Endodermal cell (in vitro differentiated cells): Measurements from ENCODE around the gene DLGAP1. TPM values are rescaled to one million over a fixed set of nuclear protein-coding genes. Genes with fewer than 3 reads are reported as not detected.
"Not testable (repeated sequence)": the region's sequence is repeated elsewhere in the genome, so short reads cannot be mapped to it uniquely, and the experiment has no call there.

Experiments
- DNase-seq: peaks from one replicate; pipeline ENCODE4 v3.0.0-alpha.2; 2017
- H3K27ac ChIP-seq: 2 replicates; pipeline ENCODE4 v1.5.1; 2013; ENCODE audit warnings: mild to moderate bottlenecking, low read depth, low read length, moderate library complexity
- H3K27me3 ChIP-seq: 2 replicates; pipeline ENCODE4 v1.6.1; 2013; ENCODE audit warnings: mild to moderate bottlenecking, low read length, moderate library complexity; ENCODE audit not compliant: insufficient read depth, control insufficient read depth, poor library complexity, severe bottlenecking
- H3K36me3 ChIP-seq: 2 replicates; pipeline ENCODE4 v1.7.0; 2013; ENCODE audit warnings: mild to moderate bottlenecking, low read length, moderate library complexity; ENCODE audit not compliant: control insufficient read depth, insufficient read depth
- H3K4me1 ChIP-seq: one replicate; pipeline ENCODE4 v1.7.0; 2013; ENCODE audit warnings: low read length; ENCODE audit not compliant: control insufficient read depth, insufficient read depth
- H3K4me3 ChIP-seq: 2 replicates; pipeline ENCODE4 v1.5.1; 2013; ENCODE audit warnings: mild to moderate bottlenecking, low read length, moderate library complexity
- H3K9ac ChIP-seq: 2 replicates; pipeline ENCODE4 v1.6.1; 2013; ENCODE audit warnings: mild to moderate bottlenecking, low read length, moderate library complexity; ENCODE audit not compliant: poor library complexity, severe bottlenecking; ENCODE audit errors: extremely low read depth
- H3K9me3 ChIP-seq: 2 replicates; pipeline ENCODE4 v1.6.1; 2013; ENCODE audit warnings: mild to moderate bottlenecking, low read length, moderate library complexity; ENCODE audit not compliant: control insufficient read depth
- H3K27ac Mint-ChIP-seq: 2 replicates; pipeline ENCODE4 v1.8.0; 2020; ENCODE audit warnings: mixed read lengths
- H3K27me3 Mint-ChIP-seq: 2 replicates; pipeline ENCODE4 v1.8.0; 2021; ENCODE audit warnings: mild to moderate bottlenecking, mixed read lengths; ENCODE audit not compliant: insufficient read depth
- H3K36me3 Mint-ChIP-seq: 2 replicates; pipeline ENCODE4 v1.8.0; 2020; ENCODE audit warnings: low read depth, mixed read lengths
- H3K4me1 Mint-ChIP-seq: 2 replicates; pipeline ENCODE4 v1.8.0; 2020; ENCODE audit warnings: mixed read lengths
- H3K4me3 Mint-ChIP-seq: 2 replicates; pipeline ENCODE4 v1.8.0; 2020; ENCODE audit warnings: mild to moderate bottlenecking, moderate library complexity, mixed read lengths
- H3K9me3 Mint-ChIP-seq: 2 replicates; pipeline ENCODE4 v1.8.0; 2020; ENCODE audit warnings: mild to moderate bottlenecking, mixed read lengths
- WGBS, 2 experiments: methylation state at CpG; one replicate each; pipeline versions ENCODE4 v1.1.5 to v1.1.7; 2013; ENCODE audit warnings: missing lambda C conversion rate in 2 of 2, mixed read lengths in 1 of 2; ENCODE audit not compliant: insufficient coverage in 1 of 2, insufficient read length in 1 of 2; 5-methylcytosine and 5-hydroxymethylcytosine counted together
- total RNA-seq, 2 donors: library from RNA; stranded (reverse); fragmentation: NEBNext Ultra II Directional in 1 of 2; extraction: Animal tissue kit (Norgen Biotek cat#: 25700) in 1 of 2; gene quantifications; 2 replicates in 1 of 2; 3 replicates in 1 of 2; pipeline ENCODE4 v1.2.1, GENCODE V29; 2021
- TF ChIP-seq, protein P1 (sequence below): fragments of 200-600 bp; sonication (generic); conservative IDR thresholded peaks from 2 replicates; pipeline ENCODE4 v1.5.0; 2021; ENCODE audit warnings: antibody characterized with exemption, mild to moderate bottlenecking

The DLGAP1 gene
- total RNA-seq, 2 donors from 2014 or later: 11.5 to 21.5 TPM

GRCh38 chr18:4299395-4299794 lies 155.7 kb downstream of the DLGAP1 start:
- H3K9me3 ChIP-seq: no peaks in the 10 kb centered on the region
- no peak overlapping the region for H3K27ac ChIP-seq
- Mint-ChIP-seq H3K27ac (no peak overlapping the region), H3K27me3 (no peaks in the 10 kb centered on the region), H3K9me3 (no peaks in the 10 kb centered on the region), H3K36me3 (no peaks in the 10 kb centered on the region), H3K4me1 (peaks cover 16% of the 10 kb centered on the region), H3K4me3 (no peak overlapping the region)
- no peak overlapping the region for H3K4me3 ChIP-seq
- H3K4me1 ChIP-seq: no peaks in the 10 kb centered on the region
- no peak overlapping the region for H3K9ac ChIP-seq
- H3K36me3 ChIP-seq: no peaks in the 10 kb centered on the region
- no peak for DNase-seq
- TF ChIP-seq, protein P1, sequence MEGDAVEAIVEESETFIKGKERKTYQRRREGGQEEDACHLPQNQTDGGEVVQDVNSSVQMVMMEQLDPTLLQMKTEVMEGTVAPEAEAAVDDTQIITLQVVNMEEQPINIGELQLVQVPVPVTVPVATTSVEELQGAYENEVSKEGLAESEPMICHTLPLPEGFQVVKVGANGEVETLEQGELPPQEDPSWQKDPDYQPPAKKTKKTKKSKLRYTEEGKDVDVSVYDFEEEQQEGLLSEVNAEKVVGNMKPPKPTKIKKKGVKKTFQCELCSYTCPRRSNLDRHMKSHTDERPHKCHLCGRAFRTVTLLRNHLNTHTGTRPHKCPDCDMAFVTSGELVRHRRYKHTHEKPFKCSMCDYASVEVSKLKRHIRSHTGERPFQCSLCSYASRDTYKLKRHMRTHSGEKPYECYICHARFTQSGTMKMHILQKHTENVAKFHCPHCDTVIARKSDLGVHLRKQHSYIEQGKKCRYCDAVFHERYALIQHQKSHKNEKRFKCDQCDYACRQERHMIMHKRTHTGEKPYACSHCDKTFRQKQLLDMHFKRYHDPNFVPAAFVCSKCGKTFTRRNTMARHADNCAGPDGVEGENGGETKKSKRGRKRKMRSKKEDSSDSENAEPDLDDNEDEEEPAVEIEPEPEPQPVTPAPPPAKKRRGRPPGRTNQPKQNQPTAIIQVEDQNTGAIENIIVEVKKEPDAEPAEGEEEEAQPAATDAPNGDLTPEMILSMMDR: no peak
- no peaks in the 10 kb centered on the region for H3K27me3 ChIP-seq

DNA sequence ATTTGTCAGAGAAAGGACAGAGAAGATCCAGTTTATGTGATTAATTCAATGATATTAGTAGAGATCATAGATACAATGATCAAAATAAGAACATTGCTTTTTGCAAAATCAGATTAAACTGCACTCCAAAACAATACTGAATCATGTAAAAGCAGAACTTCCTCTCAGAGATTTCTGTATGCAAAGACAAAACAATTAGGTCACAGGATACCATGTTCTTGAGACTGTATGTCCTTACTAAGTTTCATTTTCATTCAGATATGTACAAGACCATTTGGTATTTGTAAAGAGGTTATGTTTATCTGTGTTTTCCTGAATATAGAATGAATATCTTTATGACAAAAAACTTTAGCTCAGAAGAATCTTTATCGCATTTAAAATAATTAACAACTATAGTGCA lies 161.8 kb downstream of the DLGAP1 start:
- no peak overlapping the region for H3K9ac ChIP-seq
- Mint-ChIP-seq H3K4me3 (no peak overlapping the region), H3K4me1 (peaks cover 16% of the 10 kb centered on the region), H3K27me3 (no peaks in the 10 kb centered on the region), H3K9me3 (no peaks in the 10 kb centered on the region), H3K27ac (no peak overlapping the region), H3K36me3 (no peaks in the 10 kb centered on the region)
- no peak overlapping the region for H3K27ac ChIP-seq
- no peaks in the 10 kb centered on the region for H3K36me3 ChIP-seq
- H3K27me3 ChIP-seq: no peaks in the 10 kb centered on the region
- no peaks in the 10 kb centered on the region for H3K4me1 ChIP-seq
- no peaks in the 10 kb centered on the region for H3K9me3 ChIP-seq
- TF ChIP-seq, protein P1: no peak
- no peak for DNase-seq
- no CpG with 5 or more reads among the region's 1 CpG for WGBS, 2 experiments
- no peak overlapping the region for H3K4me3 ChIP-seq

DNA sequence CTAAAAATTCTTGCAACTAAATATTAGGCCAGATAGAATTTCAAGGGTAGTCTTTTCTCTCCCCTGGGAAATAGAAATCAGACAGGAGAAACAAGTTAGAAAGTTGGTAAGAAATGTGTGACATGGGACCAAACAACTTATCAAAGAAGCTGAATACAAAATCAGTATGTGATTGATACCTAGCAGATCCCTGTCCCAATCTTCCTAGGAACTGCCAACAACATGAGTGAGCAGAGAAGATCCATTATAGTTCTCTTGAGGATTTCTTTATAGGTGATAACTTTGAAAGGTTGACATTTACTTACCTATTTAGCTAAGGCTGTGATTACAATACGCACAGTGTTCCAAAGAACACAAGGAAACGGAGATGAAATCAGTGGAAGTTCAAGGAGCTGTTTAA lies 162.4 kb downstream of the DLGAP1 start:
- no peak overlapping the region for H3K27ac ChIP-seq
- WGBS, 2 experiments: 92 to 97% methylated on average over 2 of the region's 2 CpGs
- H3K4me1 ChIP-seq: no peaks in the 10 kb centered on the region
- Mint-ChIP-seq H3K36me3 (no peaks in the 10 kb centered on the region), H3K4me1 (peaks cover 16% of the 10 kb centered on the region), H3K4me3 (no peak overlapping the region), H3K9me3 (no peaks in the 10 kb centered on the region), H3K27ac (no peak overlapping the region), H3K27me3 (no peaks in the 10 kb centered on the region)
- no peak overlapping the region for H3K9ac ChIP-seq
- H3K4me3 ChIP-seq: no peak overlapping the region
- no peaks in the 10 kb centered on the region for H3K9me3 ChIP-seq
- TF ChIP-seq, protein P1: no peak
- no peak for DNase-seq
- no peaks in the 10 kb centered on the region for H3K27me3 ChIP-seq
- no peaks in the 10 kb centered on the region for H3K36me3 ChIP-seq

- not testable (repeated sequence) for H3K4me3 ChIP-seq, H3K36me3 ChIP-seq, DNase-seq, H3K9me3 Mint-ChIP-seq, H3K27me3 ChIP-seq, H3K4me1 ChIP-seq, H3K4me1 Mint-ChIP-seq, H3K36me3 Mint-ChIP-seq, H3K27me3 Mint-ChIP-seq, H3K9me3 ChIP-seq, H3K27ac ChIP-seq, H3K27ac Mint-ChIP-seq, H3K9ac ChIP-seq, H3K4me3 Mint-ChIP-seq
- WGBS, 2 experiments: 88 to 95% methylated on average over 3 of the region's 3 CpGs
Observed at GRCh38 chr18:4287340-4287739, 167.8 kb downstream of the DLGAP1 start.
